Cardiac muscle cell (in vitro differentiated cells and primary cell): ENCODE data around the gene SHROOM3. TPM values are rescaled to one million over a fixed set of nuclear protein-coding genes. Genes with fewer than 3 reads are reported as not detected.

ENCODE experiments used
- DNase-seq, 2 donors: peaks; one replicate each; pipeline versions ENCODE4 v3.0.0 to v3.0.0-alpha.2; 2010 to 2017; ENCODE audit warnings: low read depth in 1 of 2, low spot score in 1 of 2
- H3K27ac ChIP-seq: fragments of 200-600 bp; sonication (generic); 2 replicates; pipeline ENCODE4 v1.5.1; 2016
- H3K27me3 ChIP-seq: fragments of 200-600 bp; sonication (generic); 2 replicates; pipeline ENCODE4 v1.6.0; 2016; ENCODE audit warnings: control low read depth
- H3K36me3 ChIP-seq: fragments of 200-600 bp; sonication (generic); 2 replicates; pipeline ENCODE4 v1.5.1; 2016; ENCODE audit warnings: control low read depth
- H3K4me1 ChIP-seq: fragments of 200-600 bp; sonication (generic); 2 replicates; pipeline ENCODE4 v1.8.1; 2017; ENCODE audit warnings: low read depth, mild to moderate bottlenecking, mixed run types
- H3K4me3 ChIP-seq: fragments of 200-600 bp; sonication (generic); 2 replicates; pipeline ENCODE4 v1.5.1; 2016; ENCODE audit warnings: mild to moderate bottlenecking
- H3K9me3 ChIP-seq: fragments of 200-600 bp; sonication (generic); 2 replicates; pipeline ENCODE4 v1.5.1; 2017; ENCODE audit warnings: low read depth, mild to moderate bottlenecking, control low read depth
- polyA plus RNA-seq: library from polyadenylated mRNA; unstranded; fragments of >200 nt; fragmentation: Nextera tagmentation; extraction: Ambion mirVana; gene quantifications from 2 replicates; pipeline ENCODE4 v1.2.1, GENCODE V29; 2016
- total RNA-seq: library from RNA; depleted of rRNA; stranded (reverse); fragments of >200 nt; gene quantifications from 2 replicates; pipeline ENCODE4 v1.2.3, GENCODE V29; 2016
- TF ChIP-seq, protein P1 (sequence below): IDR thresholded peaks from 2 replicates; pipeline ENCODE4 v1.5.1; 2012; ENCODE audit warnings: low read depth, mild to moderate bottlenecking, low read length

Gene SHROOM3
- total and polyA plus RNA-seq, 2 experiments from 2014 or later: 13.7 to 47.7 TPM

DNA sequence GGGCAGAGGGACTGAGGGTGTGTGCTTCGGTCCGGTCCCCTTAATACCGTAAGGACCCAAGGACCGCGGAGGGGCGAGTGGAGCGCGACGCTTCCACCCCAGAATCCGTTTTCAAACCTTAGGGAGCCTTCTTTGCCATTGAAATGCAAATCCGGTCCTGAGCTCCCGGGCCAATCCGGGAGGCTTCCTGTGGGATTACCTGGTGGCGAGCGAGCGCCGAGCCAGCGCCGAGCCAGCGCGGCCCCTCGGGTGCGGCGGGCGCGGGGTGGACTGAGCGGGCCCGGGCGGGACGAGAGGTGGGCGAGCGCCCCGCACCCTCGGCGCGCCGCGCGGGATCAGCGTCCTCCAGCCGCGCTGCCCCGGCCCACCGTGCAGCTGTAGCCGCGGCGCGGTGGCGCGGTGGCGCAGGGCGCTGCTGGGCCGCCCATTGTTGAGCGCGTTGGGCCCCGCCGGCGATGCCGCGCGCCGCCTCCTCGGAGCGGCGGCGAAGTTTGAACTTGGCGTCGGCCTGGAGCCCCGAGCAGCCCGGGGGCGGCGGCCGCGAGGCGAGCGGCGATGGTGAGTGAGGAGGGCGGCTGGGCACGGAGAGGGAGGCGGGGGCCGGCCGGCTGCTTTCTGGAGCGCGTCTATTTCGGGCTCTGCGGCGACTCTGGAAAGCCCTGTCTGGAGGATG, 254.3 kb downstream of the SHROOM3 start:
- TF ChIP-seq, protein P1, sequence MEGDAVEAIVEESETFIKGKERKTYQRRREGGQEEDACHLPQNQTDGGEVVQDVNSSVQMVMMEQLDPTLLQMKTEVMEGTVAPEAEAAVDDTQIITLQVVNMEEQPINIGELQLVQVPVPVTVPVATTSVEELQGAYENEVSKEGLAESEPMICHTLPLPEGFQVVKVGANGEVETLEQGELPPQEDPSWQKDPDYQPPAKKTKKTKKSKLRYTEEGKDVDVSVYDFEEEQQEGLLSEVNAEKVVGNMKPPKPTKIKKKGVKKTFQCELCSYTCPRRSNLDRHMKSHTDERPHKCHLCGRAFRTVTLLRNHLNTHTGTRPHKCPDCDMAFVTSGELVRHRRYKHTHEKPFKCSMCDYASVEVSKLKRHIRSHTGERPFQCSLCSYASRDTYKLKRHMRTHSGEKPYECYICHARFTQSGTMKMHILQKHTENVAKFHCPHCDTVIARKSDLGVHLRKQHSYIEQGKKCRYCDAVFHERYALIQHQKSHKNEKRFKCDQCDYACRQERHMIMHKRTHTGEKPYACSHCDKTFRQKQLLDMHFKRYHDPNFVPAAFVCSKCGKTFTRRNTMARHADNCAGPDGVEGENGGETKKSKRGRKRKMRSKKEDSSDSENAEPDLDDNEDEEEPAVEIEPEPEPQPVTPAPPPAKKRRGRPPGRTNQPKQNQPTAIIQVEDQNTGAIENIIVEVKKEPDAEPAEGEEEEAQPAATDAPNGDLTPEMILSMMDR: no peak
- peak; percentile 48 to 75 for DNase-seq
- Histone ChIP-seq H3K4me3 (peak overlapping the region; percentile 87), H3K9me3 (no peaks in the 10 kb centered on the region), H3K4me1 (peaks cover 37% of the 10 kb centered on the region), H3K27me3 (peaks cover 4% of the 10 kb centered on the region), H3K36me3 (no peaks in the 10 kb centered on the region), H3K27ac (peak overlapping the region; percentile 89)

DNA sequence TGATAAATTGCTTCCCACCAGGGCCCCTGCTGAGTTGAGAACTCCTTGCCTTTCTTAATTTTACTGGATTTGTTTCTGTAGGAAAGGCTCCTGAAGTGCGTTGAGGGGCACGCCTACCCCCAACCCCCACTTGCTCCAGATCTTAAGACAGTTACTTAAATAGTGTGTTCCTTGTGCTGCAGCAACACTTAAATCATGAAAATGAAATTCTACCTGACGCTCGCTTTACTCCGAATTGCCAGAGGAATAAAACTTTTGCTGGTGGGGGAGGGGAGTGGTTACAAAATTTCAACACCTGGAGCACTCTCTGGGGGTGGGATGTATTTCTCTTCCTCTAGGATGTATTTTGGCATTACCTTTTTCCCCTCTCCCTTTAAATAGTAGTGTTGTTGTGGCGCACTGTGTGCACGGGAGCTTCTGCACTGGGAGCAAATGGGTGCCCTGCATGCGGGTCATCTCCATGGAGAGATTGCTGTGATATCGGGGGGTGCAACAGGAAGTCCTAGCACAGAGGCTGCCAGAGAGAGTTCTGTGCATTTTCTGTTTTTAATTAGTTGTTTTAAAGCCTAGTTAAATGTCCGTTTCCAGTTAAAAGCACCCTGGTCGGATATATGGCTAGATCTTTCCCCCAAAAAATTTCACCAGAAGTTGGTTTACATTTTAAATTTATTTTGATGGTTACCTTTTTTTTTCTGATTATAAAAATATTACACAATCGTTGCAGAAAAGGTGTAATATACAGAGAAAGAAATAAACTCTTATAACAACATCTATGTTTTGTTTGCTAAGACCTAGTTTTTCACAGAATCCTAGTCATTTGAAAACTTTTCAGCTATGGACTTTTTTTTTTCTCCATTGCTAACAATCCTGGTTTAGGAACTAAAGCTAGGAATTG, 255.2 kb downstream of the SHROOM3 start:
- TF ChIP-seq, protein P1: no peak
- Histone ChIP-seq H3K4me1 (peaks cover 37% of the 10 kb centered on the region), H3K27me3 (no peaks in the 10 kb centered on the region), H3K4me3 (peak overlapping the region; percentile 87), H3K27ac (peak overlapping the region; percentile 89), H3K36me3 (no peaks in the 10 kb centered on the region), H3K9me3 (no peaks in the 10 kb centered on the region)
- no peak for DNase-seq

DNA sequence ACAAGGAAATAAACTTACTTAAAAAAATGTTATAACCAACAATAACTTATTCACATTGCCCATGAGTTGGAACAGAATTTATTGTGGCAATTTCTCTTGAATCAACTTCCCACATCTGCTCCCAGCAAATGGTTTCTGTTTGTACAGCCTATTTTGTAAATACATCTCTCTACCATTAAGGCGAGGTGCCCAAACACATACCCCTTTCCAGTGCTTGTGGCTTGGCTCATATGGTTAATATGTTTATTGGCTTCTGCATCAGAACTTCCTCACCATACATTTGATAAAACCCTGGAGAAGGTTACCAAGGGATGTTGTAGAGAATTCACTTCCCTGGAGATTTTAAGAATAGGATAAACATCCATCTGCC, 255.9 kb downstream of the SHROOM3 start:
- TF ChIP-seq, protein P1: no peak
- Histone ChIP-seq H3K27ac (no peak overlapping the region), H3K4me1 (peaks cover 41% of the 10 kb centered on the region), H3K9me3 (no peaks in the 10 kb centered on the region), H3K36me3 (no peaks in the 10 kb centered on the region), H3K27me3 (no peaks in the 10 kb centered on the region), H3K4me3 (peak overlapping the region; percentile 87)
- DNase-seq: no peak

DNA sequence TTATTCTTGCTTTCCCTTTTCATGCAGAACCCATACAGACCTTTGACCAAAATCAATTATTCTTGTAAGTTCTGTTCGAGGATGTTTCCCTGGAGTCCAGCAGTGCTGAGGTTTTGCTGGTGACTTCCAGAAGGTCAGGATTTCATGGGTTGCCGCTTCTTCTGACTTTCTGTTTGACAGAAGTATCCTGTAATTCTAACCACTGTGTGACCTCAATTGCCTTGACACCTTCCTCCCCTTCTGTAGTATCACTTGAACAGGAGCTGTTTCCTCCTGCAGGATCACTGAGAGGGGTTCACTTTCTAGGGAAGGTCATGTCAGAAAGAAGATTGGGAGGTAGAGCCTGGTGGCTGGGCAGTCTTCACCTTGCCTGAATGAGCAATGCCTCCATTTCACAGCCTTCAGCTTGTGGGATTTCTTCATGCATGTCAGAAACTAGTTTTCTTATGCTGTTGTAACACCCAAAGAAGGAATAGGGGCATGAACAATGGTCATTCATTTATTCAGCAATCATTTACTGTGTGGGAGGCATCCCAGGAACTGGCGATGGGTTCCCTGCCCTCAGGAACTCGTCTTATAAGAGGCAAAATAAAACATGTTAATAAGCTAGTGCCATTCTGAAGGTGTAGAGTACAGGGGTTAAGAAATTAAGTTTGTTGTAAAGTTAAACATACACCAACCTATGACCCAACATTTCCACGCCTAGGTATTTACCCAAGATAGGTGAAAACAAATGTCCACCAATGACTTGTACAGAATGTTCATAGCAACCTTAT, 257.0 kb downstream of the SHROOM3 start:
- Histone ChIP-seq H3K4me3 (no peak overlapping the region), H3K27ac (no peak overlapping the region), H3K27me3 (no peaks in the 10 kb centered on the region)

DNA sequence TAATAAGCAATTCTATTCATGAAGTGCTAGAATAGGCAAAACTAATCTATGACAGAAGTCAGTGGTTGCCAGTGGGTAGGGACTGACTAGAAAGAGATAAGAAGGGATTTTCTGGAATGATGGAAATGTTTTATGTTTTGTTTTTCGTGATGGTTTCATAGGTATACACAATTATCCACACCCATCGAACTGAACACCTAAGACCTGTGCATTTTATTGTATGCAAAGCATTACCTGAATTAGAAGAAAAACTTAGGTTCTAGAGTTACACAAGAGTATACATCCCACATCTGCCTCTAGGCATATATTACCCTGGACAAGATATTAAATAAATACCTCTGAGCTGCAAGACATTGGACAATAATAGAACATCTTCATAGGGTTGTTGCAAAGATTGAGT, 257.7 kb downstream of the SHROOM3 start:
- no peak overlapping the region for H3K4me3 ChIP-seq
- H3K4me1 ChIP-seq: peaks cover 47% of the 10 kb centered on the region
- H3K9me3 ChIP-seq: no peaks in the 10 kb centered on the region
- H3K27me3 ChIP-seq: no peaks in the 10 kb centered on the region
- TF ChIP-seq, protein P1: no peak
- no peaks in the 10 kb centered on the region for H3K36me3 ChIP-seq
- DNase-seq: no peak
- H3K27ac ChIP-seq: no peak overlapping the region

More for the DNA sequence above, 257.0 kb downstream of the SHROOM3 start:
- TF ChIP-seq, protein P1: no peak
- DNase-seq: no peak
- no peaks in the 10 kb centered on the region for H3K36me3 ChIP-seq
- peaks cover 48% of the 10 kb centered on the region for H3K4me1 ChIP-seq
- no peaks in the 10 kb centered on the region for H3K9me3 ChIP-seq
